ENCODE results near the gene AIRE.

Gene AIRE

DNA sequence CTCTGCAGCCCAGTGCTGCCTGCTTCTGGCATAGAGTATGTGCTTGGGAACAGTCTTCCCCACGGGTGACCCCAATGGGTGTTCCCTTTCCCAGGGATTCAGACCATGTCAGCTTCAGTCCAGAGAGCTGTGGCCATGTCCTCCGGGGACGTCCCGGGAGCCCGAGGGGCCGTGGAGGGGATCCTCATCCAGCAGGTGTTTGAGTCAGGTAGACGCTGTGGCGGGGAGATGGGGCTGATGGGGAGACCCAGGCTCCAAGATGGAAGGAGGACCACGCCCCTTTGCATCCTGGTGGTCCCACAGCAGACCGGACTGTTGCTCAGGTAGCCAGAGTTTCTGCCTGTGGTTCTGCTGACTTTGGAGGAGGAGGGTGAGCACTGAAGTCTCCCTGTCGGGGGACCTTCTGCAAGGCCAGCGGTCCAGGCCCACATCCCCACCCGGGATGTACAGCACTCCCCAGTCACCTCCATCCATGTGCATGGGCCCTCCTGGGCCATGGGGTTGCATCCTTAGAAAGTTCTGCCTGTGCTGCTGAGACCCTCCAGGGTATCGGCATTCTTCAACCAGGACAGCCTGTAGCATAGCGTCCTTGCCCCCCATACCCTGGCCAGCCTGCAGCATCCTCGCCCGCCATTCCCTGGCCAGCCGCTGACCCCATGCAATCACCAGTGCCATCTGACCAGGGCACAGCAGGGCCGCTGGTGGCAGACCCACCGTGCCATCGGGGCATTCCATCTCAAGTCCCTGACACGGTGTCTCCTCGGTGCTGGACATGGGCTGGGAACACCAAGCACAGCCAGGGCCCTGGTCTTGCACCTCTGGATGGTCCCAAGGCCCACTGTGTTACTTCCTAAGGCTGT lies 2.8 kb downstream of the AIRE start:
- H3K4me3 ChIP-seq (ENCODE audit: control insufficient read depth in 1 of 7, extremely low read depth in 1 of 7, insufficient read depth in 4 of 7, low read depth in 2 of 7, low read length in 6 of 7): no peak overlapping the region
- H3K4me1 ChIP-seq (ENCODE audit: control extremely low read depth in 1 of 4, control insufficient read depth in 4 of 4, insufficient read depth in 4 of 4, low read length in 3 of 4): peaks cover 0 to 22% (median 16%) of the 10 kb centered on the region in 4 experiments
- no peak for DNase-seq
- H3K27me3 ChIP-seq (replicated peaks in 2 of 5; ENCODE audit: control insufficient read depth in 4 of 5, insufficient read depth in 5 of 5, low read length in 4 of 5): no peaks in the 10 kb centered on the region
- no peak overlapping the region for H3K27ac ChIP-seq (ENCODE audit: insufficient read depth in 1 of 2, low read depth in 1 of 2, low read length in 2 of 2, poor library complexity in 1 of 2, severe bottlenecking in 2 of 2)
- no peaks in the 10 kb centered on the region for H3K9me3 ChIP-seq (ENCODE audit: control extremely low read depth in 1 of 5, control insufficient read depth in 4 of 5, insufficient read depth in 2 of 5, low read depth in 1 of 5, low read length in 4 of 5)
- ChIA-PET POLR2A (no interaction called here), CTCF (interaction anchor here (1.5 kb wide), 1 partner anchor 22 kb away, joined by 4 read pairs; no protein-coding TSS in a partner anchor)
- WGBS (ENCODE audit: insufficient coverage): 98% methylated on average over 19 of the region's 23 CpGs
- H3K36me3 ChIP-seq (ENCODE audit: control insufficient read depth in 4 of 4, insufficient read depth in 4 of 4, low read length in 3 of 4): no peaks in the 10 kb centered on the region

DNA sequence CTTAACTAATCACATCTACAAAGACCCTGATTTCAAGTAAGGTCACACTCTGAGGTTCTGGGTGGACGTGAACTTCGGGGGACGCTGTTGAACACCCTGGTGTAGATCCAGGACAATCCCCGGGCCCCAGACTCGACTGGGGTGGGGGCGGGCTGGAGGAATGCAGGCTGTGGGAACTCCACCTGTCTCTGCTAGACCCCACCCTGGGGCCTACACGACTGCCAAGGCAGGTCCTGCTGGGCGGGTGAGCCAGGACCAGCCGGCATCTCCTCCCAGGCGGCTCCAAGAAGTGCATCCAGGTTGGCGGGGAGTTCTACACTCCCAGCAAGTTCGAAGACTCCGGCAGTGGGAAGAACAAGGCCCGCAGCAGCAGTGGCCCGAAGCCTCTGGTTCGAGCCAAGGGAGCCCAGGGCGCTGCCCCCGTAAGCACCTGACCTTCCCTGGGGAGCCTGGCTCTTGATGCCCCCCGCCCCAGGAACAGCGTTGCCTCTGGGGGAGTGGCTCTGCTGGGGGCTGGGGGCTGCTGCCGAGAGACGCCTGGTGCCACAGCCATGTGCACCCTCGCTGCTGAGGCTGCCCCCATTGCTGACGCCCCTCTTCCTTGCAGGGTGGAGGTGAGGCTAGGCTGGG lies 3.8 kb downstream of the AIRE start:
- DNase-seq: no peak
- POLR2A ChIA-PET: no interaction called here
- no peaks in the 10 kb centered on the region for H3K27me3 ChIP-seq (replicated peaks in 2 of 5; ENCODE audit: control insufficient read depth in 4 of 5, insufficient read depth in 5 of 5, low read length in 4 of 5)
- WGBS (ENCODE audit: insufficient coverage): 94% methylated on average over 23 of the region's 24 CpGs
- H3K36me3 ChIP-seq (ENCODE audit: control insufficient read depth in 4 of 4, insufficient read depth in 4 of 4, low read length in 3 of 4): no peaks in the 10 kb centered on the region
- H3K4me3 ChIP-seq (ENCODE audit: control insufficient read depth in 1 of 7, extremely low read depth in 1 of 7, insufficient read depth in 4 of 7, low read depth in 2 of 7, low read length in 6 of 7): no peak overlapping the region
- no peak overlapping the region for H3K27ac ChIP-seq (ENCODE audit: insufficient read depth in 1 of 2, low read depth in 1 of 2, low read length in 2 of 2, poor library complexity in 1 of 2, severe bottlenecking in 2 of 2)
- H3K9me3 ChIP-seq (ENCODE audit: control extremely low read depth in 1 of 5, control insufficient read depth in 4 of 5, insufficient read depth in 2 of 5, low read depth in 1 of 5, low read length in 4 of 5): no peaks in the 10 kb centered on the region
- H3K4me1 ChIP-seq (ENCODE audit: control extremely low read depth in 1 of 4, control insufficient read depth in 4 of 4, insufficient read depth in 4 of 4, low read length in 3 of 4): peaks cover 0 to 14% (median 8%) of the 10 kb centered on the region in 4 experiments
- CTCF ChIA-PET: no interaction called here

- H3K4me3 ChIP-seq (ENCODE audit: control insufficient read depth in 1 of 7, extremely low read depth in 1 of 7, insufficient read depth in 4 of 7, low read depth in 2 of 7, low read length in 6 of 7): no peak overlapping the region
- POLR2A ChIA-PET: no interaction called here
- H3K36me3 ChIP-seq (ENCODE audit: control insufficient read depth in 4 of 4, insufficient read depth in 4 of 4, low read length in 3 of 4): no peaks in the 10 kb centered on the region
- H3K4me1 ChIP-seq (ENCODE audit: control extremely low read depth in 1 of 4, control insufficient read depth in 4 of 4, insufficient read depth in 4 of 4, low read length in 3 of 4): peaks cover 0 to 17% (median 15%) of the 10 kb centered on the region in 4 experiments
- H3K27me3 ChIP-seq (replicated peaks in 2 of 5; ENCODE audit: control insufficient read depth in 4 of 5, insufficient read depth in 5 of 5, low read length in 4 of 5): no peaks in the 10 kb centered on the region
- no peak for DNase-seq
- CTCF ChIA-PET: no interaction called here
- H3K27ac ChIP-seq (ENCODE audit: insufficient read depth in 1 of 2, low read depth in 1 of 2, low read length in 2 of 2, poor library complexity in 1 of 2, severe bottlenecking in 2 of 2): no peak overlapping the region
- H3K9me3 ChIP-seq (ENCODE audit: control extremely low read depth in 1 of 5, control insufficient read depth in 4 of 5, insufficient read depth in 2 of 5, low read depth in 1 of 5, low read length in 4 of 5): no peaks in the 10 kb centered on the region
- 93% methylated on average over 8 of the region's 16 CpGs for WGBS (ENCODE audit: insufficient coverage)
Measured at GRCh38 chr21:44290327-44291077, 4.8 kb downstream of the AIRE start.

DNA sequence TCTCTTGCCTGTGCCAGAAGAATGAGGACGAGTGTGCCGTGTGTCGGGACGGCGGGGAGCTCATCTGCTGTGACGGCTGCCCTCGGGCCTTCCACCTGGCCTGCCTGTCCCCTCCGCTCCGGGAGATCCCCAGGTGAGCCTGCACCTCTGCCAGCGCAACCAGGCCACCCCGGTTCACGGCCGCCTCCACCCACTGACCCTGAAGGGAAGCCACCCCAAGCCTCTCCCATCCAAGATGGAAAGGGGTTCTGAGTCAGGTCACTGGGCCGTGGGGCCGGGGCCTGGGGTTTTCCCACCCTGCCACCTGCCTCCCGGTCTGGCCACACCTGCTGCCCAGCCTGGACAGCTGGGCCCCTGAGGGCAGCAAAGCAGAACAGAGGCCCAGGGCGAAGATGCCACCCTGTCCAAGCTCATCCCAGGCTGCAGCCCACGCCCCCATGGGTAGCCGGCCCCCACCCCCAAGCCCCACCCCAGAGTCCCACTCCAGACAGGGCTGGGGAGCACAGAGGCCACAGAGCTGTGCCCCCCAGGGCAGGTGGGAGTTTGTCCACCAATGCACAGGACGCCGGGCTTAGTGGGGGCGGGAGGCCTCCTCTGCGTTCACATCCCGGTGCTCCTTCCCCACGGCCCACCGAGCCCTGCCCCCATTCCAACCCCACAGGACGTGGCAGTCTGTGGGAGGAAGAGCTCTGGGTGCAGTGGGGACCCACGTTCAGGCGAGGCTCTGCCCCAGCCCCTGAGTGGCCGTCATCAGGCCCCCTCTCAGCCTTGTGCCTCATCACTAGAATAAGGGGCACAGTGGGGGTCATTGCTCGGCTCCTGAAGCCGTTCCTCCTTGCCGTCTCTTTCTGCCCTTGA lies 5.6 kb downstream of the AIRE start:
- Histone ChIP-seq H3K27me3 (replicated peaks in 2 of 5; ENCODE audit: control insufficient read depth in 4 of 5, insufficient read depth in 5 of 5, low read length in 4 of 5) (no peaks in the 10 kb centered on the region), H3K4me1 (ENCODE audit: control extremely low read depth in 1 of 4, control insufficient read depth in 4 of 4, insufficient read depth in 4 of 4, low read length in 3 of 4) (peaks cover 0 to 21% (median 20%) of the 10 kb centered on the region in 4 experiments), H3K36me3 (ENCODE audit: control insufficient read depth in 4 of 4, insufficient read depth in 4 of 4, low read length in 3 of 4) (no peaks in the 10 kb centered on the region), H3K9me3 (ENCODE audit: control extremely low read depth in 1 of 5, control insufficient read depth in 4 of 5, insufficient read depth in 2 of 5, low read depth in 1 of 5, low read length in 4 of 5) (no peaks in the 10 kb centered on the region), H3K27ac (ENCODE audit: insufficient read depth in 1 of 2, low read depth in 1 of 2, low read length in 2 of 2, poor library complexity in 1 of 2, severe bottlenecking in 2 of 2) (no peak overlapping the region), H3K4me3 (ENCODE audit: control insufficient read depth in 1 of 7, extremely low read depth in 1 of 7, insufficient read depth in 4 of 7, low read depth in 2 of 7, low read length in 6 of 7) (no peak overlapping the region)
- 86% methylated on average over 22 of the region's 33 CpGs for WGBS (ENCODE audit: insufficient coverage)
- ChIA-PET CTCF (no interaction called here), POLR2A (no interaction called here)
- DNase-seq: no peak

DNA sequence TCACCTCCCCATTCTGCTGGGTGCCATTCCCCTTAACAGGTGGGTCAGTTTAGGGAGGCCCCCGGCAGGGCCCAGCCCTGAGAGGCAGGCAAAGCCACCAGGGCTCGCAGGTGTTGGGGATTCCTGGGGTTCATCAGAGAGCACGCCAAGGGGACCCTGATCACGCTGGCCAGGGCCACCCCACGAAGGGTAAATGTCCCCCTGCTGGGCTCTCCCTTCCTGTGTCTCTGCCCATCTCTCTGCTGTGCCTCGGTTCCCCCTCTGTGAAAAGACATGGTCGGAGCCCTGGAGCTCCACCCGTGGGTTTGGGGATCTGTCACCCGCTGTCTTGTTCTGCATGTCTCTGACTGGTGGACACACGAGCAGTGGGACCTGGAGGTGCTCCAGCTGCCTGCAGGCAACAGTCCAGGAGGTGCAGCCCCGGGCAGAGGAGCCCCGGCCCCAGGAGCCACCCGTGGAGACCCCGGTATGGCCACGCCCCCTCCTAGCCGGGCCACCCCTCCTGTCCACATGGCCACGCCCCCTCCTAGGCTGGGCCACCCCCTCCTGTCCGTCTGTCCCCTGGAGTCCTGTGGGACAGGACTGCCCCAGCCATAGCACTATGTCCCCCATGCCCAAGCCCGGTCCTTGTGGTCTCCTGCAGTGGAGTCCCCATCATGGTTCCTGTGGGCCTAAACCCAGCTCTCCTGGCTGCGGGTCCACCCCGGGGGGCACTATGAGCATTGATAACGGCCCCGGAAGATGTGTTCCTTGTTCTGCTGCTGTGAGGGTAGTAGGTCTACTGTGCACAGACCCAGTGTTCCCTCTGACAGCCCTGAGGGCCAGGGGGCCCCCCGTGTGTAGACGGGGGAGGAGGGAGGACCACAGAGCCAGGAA lies 6.5 kb downstream of the AIRE start:
- Histone ChIP-seq H3K4me1 (ENCODE audit: control extremely low read depth in 1 of 4, control insufficient read depth in 4 of 4, insufficient read depth in 4 of 4, low read length in 3 of 4) (peaks cover 0 to 24% (median 20%) of the 10 kb centered on the region in 4 experiments), H3K4me3 (ENCODE audit: control insufficient read depth in 1 of 7, extremely low read depth in 1 of 7, insufficient read depth in 4 of 7, low read depth in 2 of 7, low read length in 6 of 7) (no peak overlapping the region), H3K36me3 (ENCODE audit: control insufficient read depth in 4 of 4, insufficient read depth in 4 of 4, low read length in 3 of 4) (no peaks in the 10 kb centered on the region), H3K27ac (ENCODE audit: insufficient read depth in 1 of 2, low read depth in 1 of 2, low read length in 2 of 2, poor library complexity in 1 of 2, severe bottlenecking in 2 of 2) (no peak overlapping the region), H3K9me3 (ENCODE audit: control extremely low read depth in 1 of 5, control insufficient read depth in 4 of 5, insufficient read depth in 2 of 5, low read depth in 1 of 5, low read length in 4 of 5) (no peaks in the 10 kb centered on the region), H3K27me3 (replicated peaks in 2 of 5; ENCODE audit: control insufficient read depth in 4 of 5, insufficient read depth in 5 of 5, low read length in 4 of 5) (no peaks in the 10 kb centered on the region)
- ChIA-PET CTCF (no interaction called here), POLR2A (no interaction called here)
- no peak for DNase-seq
- WGBS (ENCODE audit: insufficient coverage): 92% methylated on average over 17 of the region's 25 CpGs

DNA sequence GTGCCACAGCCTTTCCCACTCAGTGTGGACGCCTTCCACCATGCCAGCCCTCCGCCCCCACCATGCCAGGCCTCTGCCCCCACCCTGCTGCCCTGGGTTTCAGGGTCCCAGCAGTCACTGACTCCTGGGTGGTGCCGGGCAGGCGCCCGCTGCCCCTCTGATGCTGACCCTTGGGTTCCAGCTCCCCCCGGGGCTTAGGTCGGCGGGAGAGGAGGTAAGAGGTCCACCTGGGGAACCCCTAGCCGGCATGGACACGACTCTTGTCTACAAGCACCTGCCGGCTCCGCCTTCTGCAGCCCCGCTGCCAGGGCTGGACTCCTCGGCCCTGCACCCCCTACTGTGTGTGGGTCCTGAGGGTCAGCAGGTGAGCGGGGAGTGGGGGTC lies 7.1 kb downstream of the AIRE start:
- POLR2A ChIA-PET: no interaction called here
- WGBS (ENCODE audit: insufficient coverage): 98% methylated on average over 8 of the region's 15 CpGs
- H3K36me3 ChIP-seq (ENCODE audit: control insufficient read depth in 4 of 4, insufficient read depth in 4 of 4, low read length in 3 of 4): no peaks in the 10 kb centered on the region
- no peaks in the 10 kb centered on the region for H3K9me3 ChIP-seq (ENCODE audit: control extremely low read depth in 1 of 5, control insufficient read depth in 4 of 5, insufficient read depth in 2 of 5, low read depth in 1 of 5, low read length in 4 of 5)
- H3K4me1 ChIP-seq (ENCODE audit: control extremely low read depth in 1 of 4, control insufficient read depth in 4 of 4, insufficient read depth in 4 of 4, low read length in 3 of 4): peaks cover 0 to 30% (median 25%) of the 10 kb centered on the region in 4 experiments
- H3K27me3 ChIP-seq (replicated peaks in 2 of 5; ENCODE audit: control insufficient read depth in 4 of 5, insufficient read depth in 5 of 5, low read length in 4 of 5): no peaks in the 10 kb centered on the region
- H3K4me3 ChIP-seq (ENCODE audit: control insufficient read depth in 1 of 7, extremely low read depth in 1 of 7, insufficient read depth in 4 of 7, low read depth in 2 of 7, low read length in 6 of 7): no peak overlapping the region
- CTCF ChIA-PET: no interaction called here
- no peak overlapping the region for H3K27ac ChIP-seq (ENCODE audit: insufficient read depth in 1 of 2, low read depth in 1 of 2, low read length in 2 of 2, poor library complexity in 1 of 2, severe bottlenecking in 2 of 2)
- DNase-seq: no peak

Data from common myeloid progenitor, CD34-positive (primary cell).